Measurements from ENCODE around the gene HRK.

The HRK gene

GRCh38 chr12:116813271-116814041 lies 67.8 kb downstream of the HRK start:
- Histone ChIP-seq H3K27me3 (peaks cover 11% of the 10 kb centered on the region), H3K4me3 (ENCODE audit: low read depth in 1 of 2, low read length in 1 of 2) (no peak overlapping the region), H3K9me3 (no peaks in the 10 kb centered on the region), H3K4me1 (ENCODE audit: control insufficient read depth in 1 of 2, insufficient read depth in 1 of 2, low read depth in 1 of 2, low read length in 1 of 2) (peaks cover 4 to 6% of the 10 kb centered on the region in 2 experiments), H3K27ac (no peak overlapping the region), H3K36me3 (no peaks in the 10 kb centered on the region)
- TF ChIP-seq, protein P1, sequence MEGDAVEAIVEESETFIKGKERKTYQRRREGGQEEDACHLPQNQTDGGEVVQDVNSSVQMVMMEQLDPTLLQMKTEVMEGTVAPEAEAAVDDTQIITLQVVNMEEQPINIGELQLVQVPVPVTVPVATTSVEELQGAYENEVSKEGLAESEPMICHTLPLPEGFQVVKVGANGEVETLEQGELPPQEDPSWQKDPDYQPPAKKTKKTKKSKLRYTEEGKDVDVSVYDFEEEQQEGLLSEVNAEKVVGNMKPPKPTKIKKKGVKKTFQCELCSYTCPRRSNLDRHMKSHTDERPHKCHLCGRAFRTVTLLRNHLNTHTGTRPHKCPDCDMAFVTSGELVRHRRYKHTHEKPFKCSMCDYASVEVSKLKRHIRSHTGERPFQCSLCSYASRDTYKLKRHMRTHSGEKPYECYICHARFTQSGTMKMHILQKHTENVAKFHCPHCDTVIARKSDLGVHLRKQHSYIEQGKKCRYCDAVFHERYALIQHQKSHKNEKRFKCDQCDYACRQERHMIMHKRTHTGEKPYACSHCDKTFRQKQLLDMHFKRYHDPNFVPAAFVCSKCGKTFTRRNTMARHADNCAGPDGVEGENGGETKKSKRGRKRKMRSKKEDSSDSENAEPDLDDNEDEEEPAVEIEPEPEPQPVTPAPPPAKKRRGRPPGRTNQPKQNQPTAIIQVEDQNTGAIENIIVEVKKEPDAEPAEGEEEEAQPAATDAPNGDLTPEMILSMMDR (IDR thresholded peaks at IDR 0.05), result no peak

- peaks cover 3% of the 10 kb centered on the region for H3K27me3 ChIP-seq
- no peak overlapping the region for H3K4me3 ChIP-seq (ENCODE audit: low read depth in 1 of 2, low read length in 1 of 2)
- no peaks in the 10 kb centered on the region for H3K4me1 ChIP-seq (ENCODE audit: control insufficient read depth in 1 of 2, insufficient read depth in 1 of 2, low read depth in 1 of 2, low read length in 1 of 2)
These were observed 69.0 kb downstream of the HRK start for GRCh38 chr12:116812238-116812637.

DNA sequence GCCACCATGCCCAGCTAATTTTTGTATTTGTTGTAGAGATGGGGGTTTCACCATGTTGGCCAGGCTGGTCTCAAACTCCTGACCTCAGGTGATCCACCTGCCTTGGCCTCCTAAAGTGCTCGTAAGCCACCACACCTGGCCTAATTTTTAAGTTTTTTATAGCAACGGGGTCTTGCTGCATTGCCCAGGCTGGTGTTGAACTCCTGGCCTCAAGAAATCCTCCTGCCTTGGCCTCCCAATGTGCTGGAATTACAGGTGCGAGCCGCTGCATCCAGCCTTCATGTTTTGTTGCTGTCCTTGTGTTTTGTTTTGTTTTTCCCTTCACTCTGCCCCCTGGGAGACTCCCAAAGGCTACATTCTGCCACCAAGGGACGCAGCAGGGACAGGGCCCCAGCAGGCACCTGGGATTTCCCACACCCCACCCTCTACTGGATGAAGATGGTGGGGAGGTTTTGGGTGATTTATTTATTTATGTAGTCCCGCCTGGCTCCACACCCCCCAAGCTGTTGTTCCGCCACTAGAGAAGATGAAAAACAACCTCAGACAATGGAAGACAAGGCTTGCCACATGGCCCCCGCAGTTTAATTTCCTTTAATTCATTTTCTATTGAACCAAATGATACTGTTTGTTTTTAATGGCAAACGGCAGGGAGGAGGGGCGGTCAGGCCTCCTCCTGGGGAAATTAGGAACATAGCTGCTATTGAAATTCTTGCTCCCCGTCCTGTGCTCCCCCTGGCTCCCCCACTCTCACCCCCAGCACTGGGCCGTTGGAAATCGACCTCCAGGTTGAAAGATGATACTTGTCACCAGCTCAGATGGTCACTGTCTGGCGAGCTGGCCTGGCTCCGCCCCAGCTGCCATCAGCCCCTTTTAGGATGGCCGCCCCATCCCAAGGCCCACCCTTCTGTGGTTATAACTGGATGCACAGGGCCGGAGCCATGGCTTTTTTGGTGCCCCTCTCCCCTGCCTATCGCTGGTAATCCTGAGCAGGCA lies 72.8 kb downstream of the HRK start:
- H3K27ac ChIP-seq, result no peak overlapping the region
- H3K9me3 ChIP-seq, result no peaks in the 10 kb centered on the region
- no peak overlapping the region for H3K4me3 ChIP-seq (ENCODE audit: low read depth in 1 of 2, low read length in 1 of 2)
- H3K27me3 ChIP-seq, result no peaks in the 10 kb centered on the region
- H3K4me1 ChIP-seq (ENCODE audit: control insufficient read depth in 1 of 2, insufficient read depth in 1 of 2, low read depth in 1 of 2, low read length in 1 of 2), result no peaks in the 10 kb centered on the region
- TF ChIP-seq, protein P1 (IDR thresholded peaks at IDR 0.05), result no peak
- no peaks in the 10 kb centered on the region for H3K36me3 ChIP-seq

More at GRCh38 chr12:116812238-116812637, 69.0 kb downstream of the HRK start:
- H3K36me3 ChIP-seq, result no peaks in the 10 kb centered on the region
- no peaks in the 10 kb centered on the region for H3K9me3 ChIP-seq
- TF ChIP-seq, protein P1 (IDR thresholded peaks at IDR 0.05), result no peak
- H3K27ac ChIP-seq, result no peak overlapping the region

GRCh38 chr12:116807546-116807945 lies 73.7 kb downstream of the HRK start:
- Histone ChIP-seq H3K4me3 (ENCODE audit: low read depth in 1 of 2, low read length in 1 of 2) (no peak overlapping the region), H3K4me1 (ENCODE audit: control insufficient read depth in 1 of 2, insufficient read depth in 1 of 2, low read depth in 1 of 2, low read length in 1 of 2) (no peaks in the 10 kb centered on the region), H3K36me3 (no peaks in the 10 kb centered on the region), H3K27me3 (no peaks in the 10 kb centered on the region), H3K9me3 (no peaks in the 10 kb centered on the region), H3K27ac (no peak overlapping the region)
- TF ChIP-seq, protein P1 (IDR thresholded peaks at IDR 0.05), result no peak

- TF ChIP-seq, protein P1 (IDR thresholded peaks at IDR 0.05), result no peak
- no peak overlapping the region for H3K4me3 ChIP-seq (ENCODE audit: low read depth in 1 of 2, low read length in 1 of 2)
- no peaks in the 10 kb centered on the region for H3K27me3 ChIP-seq
- H3K4me1 ChIP-seq (ENCODE audit: control insufficient read depth in 1 of 2, insufficient read depth in 1 of 2, low read depth in 1 of 2, low read length in 1 of 2), result no peaks in the 10 kb centered on the region
- no peak overlapping the region for H3K27ac ChIP-seq
- H3K9me3 ChIP-seq, result no peaks in the 10 kb centered on the region
- H3K36me3 ChIP-seq, result no peaks in the 10 kb centered on the region
These were observed 74.3 kb downstream of the HRK start for GRCh38 chr12:116806845-116807440.
